ENCODE measurements around the gene AGAP3. TPM values are rescaled to one million over a fixed set of nuclear protein-coding genes. Genes with fewer than 3 reads are reported as not detected.

AGAP3 gene
- total RNA-seq, 1 experiment from 2014 or later, result 70.2 TPM

DNA sequence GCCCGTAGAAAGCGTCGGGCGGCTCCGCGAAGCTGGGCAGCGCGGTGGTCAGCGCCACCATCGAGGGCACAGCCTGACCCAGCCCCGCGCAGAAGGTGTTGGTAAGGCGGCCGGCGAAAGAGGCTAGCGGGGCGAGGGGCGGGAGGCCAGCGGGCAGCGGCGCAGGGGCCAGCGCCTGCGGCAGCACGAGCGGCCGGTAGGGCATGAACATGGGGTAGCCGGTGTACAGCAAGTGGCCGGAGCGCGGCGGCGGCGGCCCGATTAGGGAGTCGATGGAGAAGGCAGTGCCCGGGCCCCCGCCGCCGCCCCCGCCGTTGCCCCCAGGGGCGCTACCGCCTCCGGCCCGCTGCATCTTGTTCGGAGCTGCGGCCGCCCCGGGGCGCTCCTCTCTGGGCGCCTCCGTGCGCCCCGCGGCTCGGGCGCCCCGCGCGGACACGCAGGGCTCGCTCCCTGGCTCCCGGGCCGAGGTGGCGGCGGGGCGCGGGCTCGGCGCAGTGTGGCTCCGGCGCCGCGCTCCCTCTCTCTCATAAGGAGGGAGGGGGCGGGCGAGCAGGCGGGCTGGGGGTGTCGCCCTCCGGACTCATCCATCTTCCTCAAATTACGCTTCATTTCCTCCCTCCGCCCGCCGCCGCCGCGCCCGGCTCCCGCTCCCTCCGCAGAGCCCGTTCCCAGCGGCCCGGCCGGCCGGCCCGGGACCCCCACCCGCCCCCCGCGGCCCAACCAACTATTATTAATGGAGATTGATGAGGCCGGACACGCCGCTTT is 81.1 kb downstream of the AGAP3 start, which contains the start of gene GBX1:
Gene GBX1, minus strand, starts transcription at position 498 of the 765 bp plus-strand sequence. Its CDS starts 146 bp downstream, at position 352.
- Mint-ChIP-seq H3K9me3 (ENCODE audit: unreplicated experiment) (no peaks in the 10 kb centered on the region), H3K27me3 (ENCODE audit: insufficient read depth, unreplicated experiment) (peaks cover 24% of the 10 kb centered on the region), H3K4me1 (ENCODE audit: low read depth, unreplicated experiment) (peaks cover 5% of the 10 kb centered on the region), H3K27ac (ENCODE audit: unreplicated experiment) (no peak within 1 kb of the TSS), H3K36me3 (ENCODE audit: insufficient read depth, unreplicated experiment) (no peaks in the 10 kb centered on the region), H3K4me3 (ENCODE audit: unreplicated experiment) (peak within 1 kb of the TSS; percentile 62)
- no TSS peak for BruUV-seq (replicated peaks)
- intact Hi-C loops (cut with micrococcal nuclease; ENCODE audit: unreplicated experiment), result no loop called here
- ChIA-PET POLR2A (no interaction called here), CTCF (interaction anchor here (0.7 to 2.2 kb wide), 4 partner anchors 11 to 146 kb away, joined by 3 to 5 read pairs (median 4); no protein-coding TSS in a partner anchor)
- no peaks in the 10 kb centered on the region for H3K9me3 ChIP-seq
- TF ChIP-seq, protein P1, sequence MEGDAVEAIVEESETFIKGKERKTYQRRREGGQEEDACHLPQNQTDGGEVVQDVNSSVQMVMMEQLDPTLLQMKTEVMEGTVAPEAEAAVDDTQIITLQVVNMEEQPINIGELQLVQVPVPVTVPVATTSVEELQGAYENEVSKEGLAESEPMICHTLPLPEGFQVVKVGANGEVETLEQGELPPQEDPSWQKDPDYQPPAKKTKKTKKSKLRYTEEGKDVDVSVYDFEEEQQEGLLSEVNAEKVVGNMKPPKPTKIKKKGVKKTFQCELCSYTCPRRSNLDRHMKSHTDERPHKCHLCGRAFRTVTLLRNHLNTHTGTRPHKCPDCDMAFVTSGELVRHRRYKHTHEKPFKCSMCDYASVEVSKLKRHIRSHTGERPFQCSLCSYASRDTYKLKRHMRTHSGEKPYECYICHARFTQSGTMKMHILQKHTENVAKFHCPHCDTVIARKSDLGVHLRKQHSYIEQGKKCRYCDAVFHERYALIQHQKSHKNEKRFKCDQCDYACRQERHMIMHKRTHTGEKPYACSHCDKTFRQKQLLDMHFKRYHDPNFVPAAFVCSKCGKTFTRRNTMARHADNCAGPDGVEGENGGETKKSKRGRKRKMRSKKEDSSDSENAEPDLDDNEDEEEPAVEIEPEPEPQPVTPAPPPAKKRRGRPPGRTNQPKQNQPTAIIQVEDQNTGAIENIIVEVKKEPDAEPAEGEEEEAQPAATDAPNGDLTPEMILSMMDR (IDR thresholded peaks at IDR 0.05; ENCODE audit: insufficient read depth in 1 of 2, low read depth in 1 of 2, low read length in 1 of 2, severe bottlenecking in 1 of 2, unreplicated experiment in 1 of 2), result no peak
- peak in 1 of 2 experiments; percentile 50 for DNase-seq
- H3K4me1 ChIP-seq, result 0 out of 2 replicates have a peak, but pooled peaks cover 4% of the 10 kb centered on the region
- peaks cover 15% of the 10 kb centered on the region for H3K27me3 ChIP-seq (replicated peaks; ENCODE audit: control insufficient read depth, insufficient read depth, low read length)
- H3K36me3 ChIP-seq (ENCODE audit: control insufficient read depth, insufficient read depth, low read length), result no peaks in the 10 kb centered on the region
- peak within 1 kb of the TSS; percentile 40 for H3K4me3 ChIP-seq (ENCODE audit: low read depth, low read length)

DNA sequence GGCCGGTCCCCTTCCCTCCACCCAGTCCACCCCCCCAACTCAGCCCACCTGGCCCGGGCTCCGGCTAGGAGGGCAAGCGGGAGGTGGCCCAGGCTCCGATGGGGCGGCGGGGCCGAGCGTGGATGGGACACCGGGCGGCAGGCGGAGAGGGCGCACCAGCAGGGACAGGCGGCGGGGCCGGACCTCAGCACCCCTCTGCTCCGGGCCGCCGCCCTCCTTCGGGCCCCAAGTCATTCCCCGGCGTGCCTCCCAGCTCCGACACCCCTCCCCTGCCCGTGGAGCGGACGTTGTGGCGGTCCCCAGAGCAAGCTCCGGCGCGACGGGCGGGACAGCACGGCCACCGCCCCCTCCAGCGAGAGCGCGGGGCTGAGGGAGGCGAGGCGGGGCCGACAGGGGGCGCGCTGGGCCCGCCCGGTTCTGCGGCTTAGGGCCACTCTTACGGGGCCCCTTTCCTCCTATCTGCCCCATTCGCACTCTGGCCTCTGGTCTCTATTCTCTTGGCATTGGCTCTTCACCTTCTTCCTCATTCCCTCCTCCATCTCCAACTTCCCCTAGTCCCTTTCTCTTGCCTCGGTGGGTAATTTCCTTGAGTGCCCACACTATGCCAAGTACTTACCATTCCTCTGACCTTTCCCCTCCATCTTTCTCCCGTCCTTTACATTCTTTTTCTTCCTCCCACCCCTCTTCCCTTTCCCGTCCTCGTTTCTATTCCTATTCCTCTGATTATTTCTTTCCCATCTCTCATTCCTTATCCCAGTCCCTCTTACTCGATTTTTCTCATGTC is 81.9 kb downstream of the AGAP3 start:
- intact Hi-C loops (cut with micrococcal nuclease; ENCODE audit: unreplicated experiment), result loop anchor here (1.0 kb wide), 1 partner anchor 44 kb away; no protein-coding TSS in a partner anchor

More for the DNA sequence above, 81.9 kb downstream of the AGAP3 start:
- no peaks in the 10 kb centered on the region for H3K9me3 ChIP-seq
- TF ChIP-seq, protein P1 (IDR thresholded peaks at IDR 0.05; ENCODE audit: insufficient read depth in 1 of 2, low read depth in 1 of 2, low read length in 1 of 2, severe bottlenecking in 1 of 2, unreplicated experiment in 1 of 2), result peak; percentile 52 to 83
- H3K4me1 ChIP-seq, result 0 out of 2 replicates have a peak, but pooled peaks cover 4% of the 10 kb centered on the region
- BruUV-seq (replicated peaks), result no TSS peak
- Mint-ChIP-seq H3K4me1 (ENCODE audit: low read depth, unreplicated experiment) (peaks cover 5% of the 10 kb centered on the region), H3K27ac (ENCODE audit: unreplicated experiment) (no peak overlapping the region), H3K4me3 (ENCODE audit: unreplicated experiment) (peak overlapping the region; percentile 62), H3K36me3 (ENCODE audit: insufficient read depth, unreplicated experiment) (no peaks in the 10 kb centered on the region), H3K9me3 (ENCODE audit: unreplicated experiment) (no peaks in the 10 kb centered on the region), H3K27me3 (ENCODE audit: insufficient read depth, unreplicated experiment) (peaks cover 30% of the 10 kb centered on the region)
- no peaks in the 10 kb centered on the region for H3K36me3 ChIP-seq (ENCODE audit: control insufficient read depth, insufficient read depth, low read length)
- H3K27me3 ChIP-seq (replicated peaks; ENCODE audit: control insufficient read depth, insufficient read depth, low read length), result peaks cover 13% of the 10 kb centered on the region
- peak overlapping the region; percentile 40 for H3K4me3 ChIP-seq (ENCODE audit: low read depth, low read length)
- POLR2A ChIA-PET, result no interaction called here
- CTCF ChIA-PET, result interaction anchor here (0.7 to 1.6 kb wide), 5 partner anchors 10 to 200 kb away, joined by 3 to 5 read pairs (median 4); no protein-coding TSS in a partner anchor
- peak in 1 of 2 experiments; percentile 67 for DNase-seq

Data from Caco-2 (cell line).